ENCODE measurements around the gene CASP14. TPM values are rescaled to one million over a fixed set of nuclear protein-coding genes. Genes with fewer than 3 reads are reported as not detected.

Gene CASP14
- total RNA-seq, 6 experiments from 2014 or later, result not detected

- Histone ChIP-seq H3K27ac (no peak overlapping the region), H3K36me3 (no peaks in the 10 kb centered on the region), H3K4me3 (no peak overlapping the region), H3K27me3 (no peaks in the 10 kb centered on the region), H3K4me1 (no peaks in the 10 kb centered on the region), H3K9me3 (no peaks in the 10 kb centered on the region)
- no peak for ATAC-seq
- 63% methylated on average over 1 of the region's 1 CpG for WGBS (ENCODE audit: insufficient coverage, low coverage, low lambda C conversion rate, missing lambda C conversion rate)
- no peak for DNase-seq
- intact Hi-C loops (cut with DNase I), result no loop called here
- TF ChIP-seq POLR2A (IDR thresholded peaks at IDR 0.05), result no peak
- TF ChIP-seq, protein P1, sequence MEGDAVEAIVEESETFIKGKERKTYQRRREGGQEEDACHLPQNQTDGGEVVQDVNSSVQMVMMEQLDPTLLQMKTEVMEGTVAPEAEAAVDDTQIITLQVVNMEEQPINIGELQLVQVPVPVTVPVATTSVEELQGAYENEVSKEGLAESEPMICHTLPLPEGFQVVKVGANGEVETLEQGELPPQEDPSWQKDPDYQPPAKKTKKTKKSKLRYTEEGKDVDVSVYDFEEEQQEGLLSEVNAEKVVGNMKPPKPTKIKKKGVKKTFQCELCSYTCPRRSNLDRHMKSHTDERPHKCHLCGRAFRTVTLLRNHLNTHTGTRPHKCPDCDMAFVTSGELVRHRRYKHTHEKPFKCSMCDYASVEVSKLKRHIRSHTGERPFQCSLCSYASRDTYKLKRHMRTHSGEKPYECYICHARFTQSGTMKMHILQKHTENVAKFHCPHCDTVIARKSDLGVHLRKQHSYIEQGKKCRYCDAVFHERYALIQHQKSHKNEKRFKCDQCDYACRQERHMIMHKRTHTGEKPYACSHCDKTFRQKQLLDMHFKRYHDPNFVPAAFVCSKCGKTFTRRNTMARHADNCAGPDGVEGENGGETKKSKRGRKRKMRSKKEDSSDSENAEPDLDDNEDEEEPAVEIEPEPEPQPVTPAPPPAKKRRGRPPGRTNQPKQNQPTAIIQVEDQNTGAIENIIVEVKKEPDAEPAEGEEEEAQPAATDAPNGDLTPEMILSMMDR (IDR thresholded peaks at IDR 0.05), result no peak
These were observed 7.3 kb upstream of the CASP14 start for GRCh38 chr19:15042003-15042402.

- Histone ChIP-seq H3K27me3 (no peaks in the 10 kb centered on the region), H3K9me3 (no peaks in the 10 kb centered on the region), H3K4me3 (no peak overlapping the region), H3K36me3 (no peaks in the 10 kb centered on the region), H3K27ac (no peak overlapping the region), H3K4me1 (no peaks in the 10 kb centered on the region)
- TF ChIP-seq, protein P1 (IDR thresholded peaks at IDR 0.05), result no peak
- TF ChIP-seq POLR2A (IDR thresholded peaks at IDR 0.05), result no peak
- DNase-seq (no peak), ATAC-seq (no peak)
- intact Hi-C loops (cut with DNase I), result no loop called here
- 62% methylated on average over 2 of the region's 2 CpGs for WGBS (ENCODE audit: insufficient coverage, low coverage, low lambda C conversion rate, missing lambda C conversion rate)
These were observed 6.5 kb upstream of the CASP14 start for GRCh38 chr19:15042826-15043225.

- TF ChIP-seq, protein P1 (IDR thresholded peaks at IDR 0.05), result no peak
- 23% methylated on average over 3 of the region's 3 CpGs for WGBS (ENCODE audit: insufficient coverage, low coverage, low lambda C conversion rate, missing lambda C conversion rate)
- H3K27ac ChIP-seq, result no peak overlapping the region
These were observed 3.8 kb upstream of the CASP14 start for GRCh38 chr19:15045506-15045905.

DNA sequence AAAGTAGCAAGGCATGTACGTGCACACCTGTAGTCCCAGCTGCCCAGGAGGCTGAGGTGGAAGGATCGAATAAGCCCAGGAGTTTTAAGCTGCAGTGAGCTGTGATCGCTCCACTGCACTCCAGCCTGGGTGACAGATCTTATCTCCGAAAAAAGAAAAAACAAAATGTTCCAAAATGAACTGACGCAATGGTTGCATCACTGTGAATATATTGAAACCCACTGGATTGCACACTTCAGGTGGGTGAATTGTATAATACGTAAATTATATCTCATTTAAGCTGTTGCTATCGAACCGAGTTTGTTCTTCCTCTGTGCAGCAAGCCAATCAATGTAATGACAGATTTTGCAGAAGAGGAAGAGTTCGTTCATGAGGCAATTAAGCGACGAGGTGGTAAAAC, 1.6 kb upstream of the CASP14 start:
- no peak overlapping the region for H3K4me3 ChIP-seq
- ATAC-seq (no peak), DNase-seq (no peak)
- 67% methylated on average over 11 of the region's 11 CpGs for WGBS (ENCODE audit: insufficient coverage, low coverage, low lambda C conversion rate, missing lambda C conversion rate)
- H3K27ac ChIP-seq, result no peak overlapping the region
- H3K9me3 ChIP-seq, result no peaks in the 10 kb centered on the region
- no peaks in the 10 kb centered on the region for H3K36me3 ChIP-seq
- no peaks in the 10 kb centered on the region for H3K27me3 ChIP-seq
- TF ChIP-seq POLR2A (IDR thresholded peaks at IDR 0.05), result no peak
- TF ChIP-seq, protein P1 (IDR thresholded peaks at IDR 0.05), result no peak
- H3K4me1 ChIP-seq, result no peaks in the 10 kb centered on the region
- intact Hi-C loops (cut with DNase I), result no loop called here

More at GRCh38 chr19:15045506-15045905, 3.8 kb upstream of the CASP14 start:
- DNase-seq (no peak), ATAC-seq (no peak)
- intact Hi-C loops (cut with DNase I), result no loop called here
- Histone ChIP-seq H3K9me3 (no peaks in the 10 kb centered on the region), H3K4me3 (no peak overlapping the region), H3K27me3 (no peaks in the 10 kb centered on the region), H3K36me3 (no peaks in the 10 kb centered on the region), H3K4me1 (no peaks in the 10 kb centered on the region)

DNA sequence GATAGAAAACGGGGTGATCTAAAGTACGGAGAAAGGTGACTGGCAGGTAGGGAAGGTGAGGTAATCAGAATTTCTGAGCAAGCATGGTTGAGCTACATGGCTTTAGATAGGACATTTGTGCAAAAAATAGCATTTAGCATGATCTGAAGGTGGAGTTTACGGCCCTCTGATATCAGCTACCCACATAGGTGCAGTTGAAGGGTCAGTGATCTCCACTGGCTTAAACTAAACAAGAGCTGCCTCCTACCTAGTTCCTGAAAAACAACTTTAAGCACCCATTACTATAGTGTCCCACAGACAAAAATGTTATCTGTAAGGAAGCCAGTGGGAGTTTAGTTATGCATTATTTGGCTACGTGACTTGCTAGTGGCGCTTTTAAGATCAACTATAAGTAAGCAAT, 1.2 kb upstream of the CASP14 start:
- Histone ChIP-seq H3K4me3 (no peak overlapping the region), H3K4me1 (no peaks in the 10 kb centered on the region), H3K36me3 (no peaks in the 10 kb centered on the region), H3K27ac (no peak overlapping the region), H3K27me3 (no peaks in the 10 kb centered on the region), H3K9me3 (no peaks in the 10 kb centered on the region)
- ATAC-seq, result no peak
- 57% methylated on average over 5 of the region's 5 CpGs for WGBS (ENCODE audit: insufficient coverage, low coverage, low lambda C conversion rate, missing lambda C conversion rate)
- DNase-seq, result no peak
- TF ChIP-seq, protein P1 (IDR thresholded peaks at IDR 0.05), result no peak
- no peak for TF ChIP-seq POLR2A (IDR thresholded peaks at IDR 0.05)
- intact Hi-C loops (cut with DNase I), result no loop called here

Measured in right lobe of liver (tissue), 6 donors.